Fibroblast of pulmonary artery (primary cell): ENCODE results near the gene CA10.

ENCODE experiments used
- DNase-seq: peaks from one replicate; pipeline ENCODE4 v3.0.0-alpha.2; 2010; ENCODE audit warnings: low read depth
- H3K4me3 ChIP-seq: replicated peaks from 2 replicates; pipeline ENCODE4 v1.5.1; 2011; ENCODE audit warnings: low read depth, mild to moderate bottlenecking, control low read depth, low read length, moderate library complexity
- CTCF ChIP-seq: IDR thresholded peaks from 2 replicates; pipeline ENCODE4 v1.5.1; 2011; ENCODE audit warnings: mild to moderate bottlenecking, control low read depth, low read length, inconsistent platforms; ENCODE audit errors: missing control alignments

The CA10 gene

GRCh38 chr17:51873302-51873701 lies 285.2 kb downstream of the CA10 start:
- DNase-seq = no peak
- no peak overlapping the region for H3K4me3 ChIP-seq
- TF ChIP-seq CTCF = no peak

GRCh38 chr17:51869387-51869786 lies 289.1 kb downstream of the CA10 start:
- DNase-seq = peak; percentile 12
- H3K4me3 ChIP-seq = no peak overlapping the region
- TF ChIP-seq CTCF = no peak

GRCh38 chr17:51860954-51861561 lies 297.5 kb downstream of the CA10 start:
- peak; percentile 47 for TF ChIP-seq CTCF
- H3K4me3 ChIP-seq = no peak overlapping the region
- peak; percentile 16 for DNase-seq

- TF ChIP-seq CTCF = no peak
- no peak overlapping the region for H3K4me3 ChIP-seq
- no peak for DNase-seq
These were observed 301.4 kb downstream of the CA10 start for GRCh38 chr17:51857052-51857597.

- TF ChIP-seq CTCF = no peak
- no peak overlapping the region for H3K4me3 ChIP-seq
- no peak for DNase-seq
These were observed 302.7 kb downstream of the CA10 start for GRCh38 chr17:51855806-51856205.

- DNase-seq = no peak
- TF ChIP-seq CTCF = no peak
These were observed 304.7 kb downstream of the CA10 start for GRCh38 chr17:51853857-51854256.

GRCh38 chr17:51852603-51853002 lies 305.9 kb downstream of the CA10 start:
- no peak for DNase-seq
- H3K4me3 ChIP-seq = no peak overlapping the region
- no peak for TF ChIP-seq CTCF

More at GRCh38 chr17:51853857-51854256, 304.7 kb downstream of the CA10 start:
- H3K4me3 ChIP-seq = no peak overlapping the region
